GM21423 (cell line): ENCODE measurements around the gene RILPL2.
A peak's percentile ranks its signal among the peaks of the same experiment; 100 is the strongest.
"Not testable (repeated sequence)": the region's sequence is repeated elsewhere in the genome, so short reads cannot be mapped to it uniquely, and the experiment has no call there.

ENCODE experiments used
- ATAC-seq: cut with Tn5 transposase; IDR thresholded peaks from one replicate; pipeline ENCODE4 v1.9.1; 2021; ENCODE audit warnings: mild to moderate bottlenecking, moderate library complexity; ENCODE audit not compliant: unreplicated experiment

Gene RILPL2

GRCh38 chr12:123407269-123407668, 29.2 kb downstream of the RILPL2 start:
- ATAC-seq: not testable (repeated sequence)

GRCh38 chr12:123404581-123404980, 31.9 kb downstream of the RILPL2 start:
- no peak for ATAC-seq

- no peak for ATAC-seq
Observed at GRCh38 chr12:123401753-123402683, 34.5 kb downstream of the RILPL2 start.

GRCh38 chr12:123399255-123399617, 37.2 kb downstream of the RILPL2 start:
- ATAC-seq: no peak

- no peak for ATAC-seq
Observed at GRCh38 chr12:123398550-123399254, 37.8 kb downstream of the RILPL2 start.

- no peak for ATAC-seq
Observed at GRCh38 chr12:123398177-123398549, 38.3 kb downstream of the RILPL2 start.

- no peak for ATAC-seq
Observed at GRCh38 chr12:123397400-123397799, 39.1 kb downstream of the RILPL2 start.

- no peak for ATAC-seq
Observed at GRCh38 chr12:123396954-123397353, 39.5 kb downstream of the RILPL2 start.

GRCh38 chr12:123396543-123396942, 39.9 kb downstream of the RILPL2 start:
- ATAC-seq: no peak

GRCh38 chr12:123395236-123395635, 41.2 kb downstream of the RILPL2 start:
- no peak for ATAC-seq

- ATAC-seq: no peak
Observed at GRCh38 chr12:123393747-123394146, 42.7 kb downstream of the RILPL2 start.

- ATAC-seq: no peak
Observed at GRCh38 chr12:123391546-123392343, 44.7 kb downstream of the RILPL2 start.

GRCh38 chr12:123390498-123391426, 45.7 kb downstream of the RILPL2 start:
- ATAC-seq: no peak

GRCh38 chr12:123389560-123390351, 46.7 kb downstream of the RILPL2 start:
- ATAC-seq: peak; percentile 16

- ATAC-seq: peak; percentile 18
Observed at GRCh38 chr12:123388951-123389559, 47.4 kb downstream of the RILPL2 start.

GRCh38 chr12:123388177-123388950, 48.1 kb downstream of the RILPL2 start:
- ATAC-seq: peak; percentile 33

GRCh38 chr12:123387508-123388176, 48.8 kb downstream of the RILPL2 start:
- no peak for ATAC-seq

GRCh38 chr12:123385536-123385935, 50.9 kb downstream of the RILPL2 start:
- not testable (repeated sequence) for ATAC-seq
